NT2/D1 (cell line): ENCODE results near the gene DAB2IP.

Source experiments
- DNase-seq: peaks from one replicate; pipeline ENCODE4 v3.0.0-alpha.2; 2011; ENCODE audit warnings: low read depth, low spot score
- H3K27me3 ChIP-seq: 2 replicates; pipeline ENCODE4 v1.6.0; 2011; ENCODE audit warnings: mild to moderate bottlenecking; ENCODE audit not compliant: insufficient read length, insufficient read depth
- H3K36me3 ChIP-seq: 2 replicates; pipeline ENCODE4 v1.6.1; 2011; ENCODE audit warnings: mild to moderate bottlenecking, low read length, mixed read lengths; ENCODE audit not compliant: insufficient read depth, insufficient read length
- H3K4me1 ChIP-seq: 2 replicates; pipeline ENCODE4 v1.5.1; 2011; ENCODE audit not compliant: insufficient read depth, insufficient read length
- H3K4me3 ChIP-seq: 2 replicates; pipeline ENCODE4 v1.5.1; 2011; ENCODE audit warnings: low read depth; ENCODE audit not compliant: insufficient read length
- H3K9ac ChIP-seq: 2 replicates; pipeline ENCODE4 v1.6.0; 2011; ENCODE audit warnings: low read depth; ENCODE audit not compliant: insufficient read length
- H3K9me3 ChIP-seq: 2 replicates; pipeline ENCODE4 v1.5.1; 2011; ENCODE audit warnings: mild to moderate bottlenecking, low read length; ENCODE audit not compliant: insufficient read depth
- SUZ12 ChIP-seq: IDR thresholded peaks from 2 replicates; pipeline ENCODE4 v1.6.1; 2011; ENCODE audit not compliant: insufficient read length, insufficient read depth; ENCODE audit errors: extremely low read depth
- YY1 ChIP-seq: IDR thresholded peaks from 2 replicates; pipeline ENCODE4 v1.6.1; 2011; ENCODE audit not compliant: insufficient read length, insufficient read depth
- ZNF274 ChIP-seq: IDR thresholded peaks from 2 replicates; pipeline ENCODE4 v1.6.1; 2011; ENCODE audit warnings: mild to moderate bottlenecking, low read depth, low read length

The DAB2IP gene

DNA sequence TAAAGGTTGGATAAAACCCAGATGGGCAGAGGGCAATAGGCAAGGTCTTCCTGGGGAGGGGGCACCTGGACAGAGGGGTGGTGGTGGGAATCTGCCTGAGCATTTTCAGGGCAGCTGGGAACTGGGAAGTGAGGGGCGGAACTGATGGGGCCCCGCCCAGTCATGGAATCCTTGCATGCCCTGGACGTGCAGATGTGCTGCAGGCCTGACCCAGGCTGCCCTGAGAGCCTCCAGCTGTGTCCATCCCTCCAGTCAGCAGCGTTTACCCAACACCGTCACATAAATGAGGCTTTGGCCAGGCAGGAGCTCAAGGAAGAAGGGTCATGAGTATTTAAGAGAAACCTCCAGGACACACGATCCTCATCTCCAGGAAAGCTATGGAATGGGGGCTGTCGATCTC lies 70.3 kb downstream of the DAB2IP start:
- no peak for TF ChIP-seq YY1
- TF ChIP-seq SUZ12 = no peak
- TF ChIP-seq ZNF274 = no peak
- Histone ChIP-seq H3K9ac (no peak overlapping the region), H3K4me1 (peaks cover 49% of the 10 kb centered on the region), H3K9me3 (no peaks in the 10 kb centered on the region), H3K27me3 (no peaks in the 10 kb centered on the region), H3K36me3 (peaks cover 27% of the 10 kb centered on the region), H3K4me3 (no peak overlapping the region)
- no peak for DNase-seq

- no peaks in the 10 kb centered on the region for H3K27me3 ChIP-seq
- H3K4me1 ChIP-seq = peaks cover 31% of the 10 kb centered on the region
- H3K36me3 ChIP-seq = peaks cover 20% of the 10 kb centered on the region
- H3K9me3 ChIP-seq = no peaks in the 10 kb centered on the region
- no peak overlapping the region for H3K4me3 ChIP-seq
- no peak for DNase-seq
- TF ChIP-seq ZNF274 (no peak), YY1 (no peak)
- no peak overlapping the region for H3K9ac ChIP-seq
These were observed 73.8 kb downstream of the DAB2IP start for GRCh38 chr9:121725008-121725775.

DNA sequence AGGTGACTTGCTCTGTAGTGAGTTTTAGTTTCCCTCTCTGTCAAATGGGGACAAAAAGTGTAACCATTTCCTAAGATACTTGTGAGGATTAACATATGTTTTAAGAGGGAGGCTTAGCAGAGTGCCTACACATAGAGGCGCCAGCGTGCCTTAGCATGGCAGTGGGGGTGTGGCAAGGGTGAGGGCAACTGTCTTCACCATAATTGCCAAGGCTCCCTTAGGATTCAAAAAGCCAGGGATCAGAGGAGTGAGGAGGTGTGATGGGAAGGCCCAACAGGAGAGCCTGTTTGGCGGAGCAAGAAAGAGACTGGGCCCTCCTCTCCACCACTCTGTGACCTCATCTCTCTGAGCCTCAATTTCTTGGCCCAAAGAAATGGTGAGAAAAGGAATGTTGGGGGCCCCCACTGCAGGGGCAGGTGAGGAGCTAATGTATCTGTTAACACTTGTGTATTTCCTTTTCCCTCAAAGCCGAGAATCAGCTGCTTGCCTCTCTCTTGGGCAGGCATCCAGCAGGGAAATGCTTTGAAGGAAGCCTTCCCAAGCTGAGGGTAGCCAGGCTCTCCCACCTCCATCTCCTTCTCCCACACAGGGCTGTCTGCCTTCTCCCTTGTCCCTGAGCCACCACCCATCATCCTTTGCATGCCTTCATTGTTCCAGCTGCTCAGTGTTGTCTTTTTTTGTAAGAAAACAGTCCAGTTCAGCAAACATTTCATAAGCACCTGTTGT lies 76.0 kb downstream of the DAB2IP start:
- TF ChIP-seq SUZ12 (no peak), ZNF274 (no peak), YY1 (no peak)
- H3K4me1 ChIP-seq = peaks cover 18% of the 10 kb centered on the region
- H3K9me3 ChIP-seq = no peaks in the 10 kb centered on the region
- H3K9ac ChIP-seq = no peak overlapping the region
- H3K4me3 ChIP-seq = no peak overlapping the region
- DNase-seq = no peak
- no peaks in the 10 kb centered on the region for H3K27me3 ChIP-seq
- peaks cover 19% of the 10 kb centered on the region for H3K36me3 ChIP-seq

- DNase-seq = no peak
- Histone ChIP-seq H3K4me1 (peaks cover 25% of the 10 kb centered on the region), H3K4me3 (no peak overlapping the region), H3K27me3 (no peaks in the 10 kb centered on the region), H3K9ac (no peak overlapping the region), H3K36me3 (peaks cover 11% of the 10 kb centered on the region), H3K9me3 (no peaks in the 10 kb centered on the region)
- TF ChIP-seq YY1 (no peak), ZNF274 (no peak), SUZ12 (no peak)
These were observed 77.5 kb downstream of the DAB2IP start for GRCh38 chr9:121728916-121729315.

DNA sequence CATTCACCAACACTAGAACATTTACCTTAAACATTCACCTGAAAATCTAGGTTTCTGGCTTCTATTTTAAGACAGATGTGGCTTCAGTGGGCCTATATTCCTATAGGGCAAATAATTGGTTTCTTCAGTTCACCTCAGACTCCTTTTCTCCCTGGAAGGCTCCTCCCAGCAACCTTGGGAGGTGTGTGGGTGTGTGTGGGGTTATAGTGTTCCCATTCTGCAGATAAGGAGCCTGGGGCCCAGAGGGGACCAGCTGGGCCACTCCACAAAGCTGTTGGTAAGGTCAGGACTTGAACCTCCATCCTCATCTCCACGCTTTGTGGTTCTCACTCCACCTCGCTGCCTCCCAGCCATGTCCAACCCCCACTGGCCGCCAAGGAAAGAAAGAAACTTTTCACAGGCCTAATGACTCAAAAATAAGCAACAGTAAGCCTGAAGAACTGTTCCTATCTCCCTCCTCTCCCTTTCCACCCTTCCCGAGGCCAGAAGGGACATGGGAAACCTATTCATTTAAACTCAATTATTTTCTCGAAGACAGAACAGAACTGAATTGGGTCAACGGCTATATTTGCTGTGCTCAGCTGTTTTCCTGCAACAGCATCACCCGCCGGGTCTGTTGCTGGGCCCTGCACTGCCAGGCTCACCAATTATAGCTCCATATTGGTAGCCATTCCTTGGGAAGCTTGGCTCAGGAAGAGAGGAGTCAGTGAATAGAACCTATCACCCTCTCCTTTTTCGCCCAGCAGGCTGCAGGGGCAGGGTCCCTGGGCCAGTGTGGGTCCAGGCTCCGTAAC lies 78.5 kb downstream of the DAB2IP start:
- TF ChIP-seq SUZ12 = no peak
- DNase-seq = no peak
- no peak overlapping the region for H3K9ac ChIP-seq

DNA sequence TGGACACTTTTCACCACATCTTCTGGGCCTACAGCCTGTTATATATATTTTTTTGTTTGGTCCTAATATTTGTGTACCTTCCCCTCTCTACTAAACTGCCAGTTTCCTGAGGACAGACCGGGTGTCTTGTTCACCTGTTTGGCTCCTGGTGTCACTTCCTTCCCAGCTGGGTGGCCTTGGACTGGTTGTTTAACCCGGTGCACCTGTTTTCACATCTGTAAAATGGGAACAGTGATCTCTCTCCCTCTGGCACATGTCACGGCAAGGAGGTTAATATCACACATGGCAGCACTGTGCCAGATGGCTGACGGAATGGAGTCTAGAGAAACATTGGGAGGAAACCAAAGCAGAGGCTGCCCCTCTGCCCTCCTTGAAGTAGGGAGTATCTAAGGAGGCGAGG lies 79.7 kb downstream of the DAB2IP start:
- TF ChIP-seq YY1 (no peak), SUZ12 (no peak), ZNF274 (no peak)

More for the DNA sequence above, 78.5 kb downstream of the DAB2IP start:
- peaks cover 11% of the 10 kb centered on the region for H3K36me3 ChIP-seq
- no peak overlapping the region for H3K4me3 ChIP-seq
- no peaks in the 10 kb centered on the region for H3K9me3 ChIP-seq
- H3K27me3 ChIP-seq = no peaks in the 10 kb centered on the region
- peaks cover 28% of the 10 kb centered on the region for H3K4me1 ChIP-seq

GRCh38 chr9:121731919-121732318 lies 80.5 kb downstream of the DAB2IP start:
- no peak overlapping the region for H3K9ac ChIP-seq
- H3K4me3 ChIP-seq = no peak overlapping the region
- no peaks in the 10 kb centered on the region for H3K9me3 ChIP-seq
- DNase-seq = no peak
- H3K27me3 ChIP-seq = no peaks in the 10 kb centered on the region
- TF ChIP-seq ZNF274 (no peak), YY1 (no peak), SUZ12 (no peak)
- H3K4me1 ChIP-seq = peaks cover 28% of the 10 kb centered on the region
- H3K36me3 ChIP-seq = peaks cover 11% of the 10 kb centered on the region

More for the DNA sequence above, 79.7 kb downstream of the DAB2IP start:
- no peak for DNase-seq
- H3K9ac ChIP-seq = no peak overlapping the region
- H3K27me3 ChIP-seq = no peaks in the 10 kb centered on the region
- H3K4me1 ChIP-seq = peaks cover 28% of the 10 kb centered on the region
- H3K36me3 ChIP-seq = peaks cover 11% of the 10 kb centered on the region
- no peaks in the 10 kb centered on the region for H3K9me3 ChIP-seq
- H3K4me3 ChIP-seq = no peak overlapping the region
